ENCODE results near the gene SDK1.

DNA sequence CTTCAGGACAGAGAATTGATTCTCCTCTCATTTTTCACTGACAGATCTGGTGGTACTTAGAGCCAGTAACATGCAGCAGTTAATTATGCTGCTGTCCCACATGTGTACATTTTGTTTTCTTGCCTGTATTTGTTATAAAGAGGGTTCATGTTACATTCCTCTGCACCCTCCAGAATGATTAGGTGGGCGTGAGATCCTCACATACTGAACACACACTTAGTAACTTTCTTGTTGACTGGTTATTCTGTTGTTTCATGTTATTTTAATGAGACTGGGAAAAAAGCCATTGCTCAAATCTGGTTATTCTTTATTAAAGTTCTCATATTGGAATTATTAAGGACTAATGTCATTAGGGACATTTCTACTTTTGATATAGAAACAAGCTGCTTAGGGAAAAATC lies 409.1 kb downstream of the SDK1 start:
- TF ChIP-seq EZH2phosphoT487 (IDR thresholded peaks at IDR 0.05; ENCODE audit: insufficient read depth, low read depth) (no peak), EZH2 (IDR thresholded peaks at IDR 0.05; ENCODE audit: insufficient read depth, poor library complexity, severe bottlenecking) (no peak)

Measured in GM23248 (cell line).